OCI-LY1 (cell line): Measurements from ENCODE around the gene ARHGEF28.

Experiments
- EZH2 ChIP-seq: fragments of 200-600 bp; sonication (generic), shearing (Covaris generic); IDR thresholded peaks from 2 replicates; pipeline ENCODE4 v1.8.0; 2017; ENCODE audit warnings: borderline replicate concordance, mixed run types, mild to moderate bottlenecking, antibody characterized with exemption, low read length, moderate library complexity, mixed read lengths
- TF ChIP-seq, protein P1 (sequence below): fragments of 200-600 bp; sonication (generic), shearing (Covaris generic); IDR thresholded peaks from 2 replicates; pipeline ENCODE4 v1.5.1; 2017; ENCODE audit warnings: mild to moderate bottlenecking, antibody characterized with exemption, low read length, moderate library complexity, mixed read lengths

DNA sequence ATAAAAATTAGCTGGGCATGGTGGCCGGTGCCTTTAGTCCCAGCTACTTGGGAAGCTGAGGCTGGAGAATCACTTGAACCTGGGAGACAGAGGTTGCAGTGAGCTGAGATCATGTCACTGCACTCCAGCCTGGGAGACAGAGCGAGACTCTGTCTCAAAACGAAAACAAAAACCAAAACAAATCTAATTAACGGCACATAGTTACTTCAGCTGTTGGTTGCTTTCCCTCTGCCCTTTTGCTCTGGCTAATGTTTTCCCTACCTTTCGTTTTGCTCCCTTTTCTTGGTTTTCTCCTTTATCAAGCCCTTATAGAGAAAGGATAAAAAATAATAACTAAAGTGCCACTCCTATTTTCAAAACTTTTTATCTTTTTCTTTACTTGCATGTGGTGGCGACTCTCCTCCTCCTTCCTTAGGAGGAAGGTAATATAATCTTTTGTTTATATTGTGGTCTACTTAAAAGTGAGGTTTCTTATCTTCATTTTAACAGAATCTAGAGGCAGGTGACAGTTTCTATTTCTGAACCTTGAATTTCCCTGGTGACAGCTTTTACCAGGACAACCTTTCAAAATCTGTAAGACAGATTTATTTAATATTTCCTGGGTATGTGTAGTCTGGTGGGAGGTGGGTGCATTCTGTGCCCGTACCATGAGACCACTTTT is 125.4 kb downstream of the ARHGEF28 start:
- TF ChIP-seq, protein P1, sequence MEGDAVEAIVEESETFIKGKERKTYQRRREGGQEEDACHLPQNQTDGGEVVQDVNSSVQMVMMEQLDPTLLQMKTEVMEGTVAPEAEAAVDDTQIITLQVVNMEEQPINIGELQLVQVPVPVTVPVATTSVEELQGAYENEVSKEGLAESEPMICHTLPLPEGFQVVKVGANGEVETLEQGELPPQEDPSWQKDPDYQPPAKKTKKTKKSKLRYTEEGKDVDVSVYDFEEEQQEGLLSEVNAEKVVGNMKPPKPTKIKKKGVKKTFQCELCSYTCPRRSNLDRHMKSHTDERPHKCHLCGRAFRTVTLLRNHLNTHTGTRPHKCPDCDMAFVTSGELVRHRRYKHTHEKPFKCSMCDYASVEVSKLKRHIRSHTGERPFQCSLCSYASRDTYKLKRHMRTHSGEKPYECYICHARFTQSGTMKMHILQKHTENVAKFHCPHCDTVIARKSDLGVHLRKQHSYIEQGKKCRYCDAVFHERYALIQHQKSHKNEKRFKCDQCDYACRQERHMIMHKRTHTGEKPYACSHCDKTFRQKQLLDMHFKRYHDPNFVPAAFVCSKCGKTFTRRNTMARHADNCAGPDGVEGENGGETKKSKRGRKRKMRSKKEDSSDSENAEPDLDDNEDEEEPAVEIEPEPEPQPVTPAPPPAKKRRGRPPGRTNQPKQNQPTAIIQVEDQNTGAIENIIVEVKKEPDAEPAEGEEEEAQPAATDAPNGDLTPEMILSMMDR, result no peak
- TF ChIP-seq EZH2, result no peak
